GM12872 (cell line): ENCODE data around the gene ZNF428.

ENCODE experiments used
- CTCF ChIP-seq: IDR thresholded peaks from 3 replicates; pipeline ENCODE4 v1.5.1; 2011; ENCODE audit warnings: low read depth, mild to moderate bottlenecking, low read length, moderate library complexity; ENCODE audit not compliant: insufficient read depth

The ZNF428 gene

GRCh38 chr19:43622070-43622469, 2.6 kb upstream of the ZNF428 start:
- no peak for TF ChIP-seq CTCF

GRCh38 chr19:43620061-43621001, 902 bp upstream of the ZNF428 start:
- TF ChIP-seq CTCF = no peak

- no peak for TF ChIP-seq CTCF
These were observed 538 bp downstream of the ZNF428 start for GRCh38 chr19:43618921-43619261.

GRCh38 chr19:43616954-43617353, 2.5 kb downstream of the ZNF428 start:
- TF ChIP-seq CTCF = no peak

GRCh38 chr19:43616306-43616705, 3.1 kb downstream of the ZNF428 start:
- no peak for TF ChIP-seq CTCF

- no peak for TF ChIP-seq CTCF
These were observed 7.1 kb downstream of the ZNF428 start for GRCh38 chr19:43612374-43612773.

- no peak for TF ChIP-seq CTCF
These were observed 7.6 kb downstream of the ZNF428 start, which contains the start of gene SRRM5 for GRCh38 chr19:43611788-43612187. TSS of gene SRRM5 (plus strand) at chr19:43612088. CDS start at chr19:43612122, 34 bp downstream.
